ENCODE measurements around the gene MICU2. TPM values are rescaled to one million over a fixed set of nuclear protein-coding genes. Genes with fewer than 3 reads are reported as not detected.

MICU2 gene
- total RNA-seq, 3 donors from 2014 or later = 34.4 to 47.5 (median 47.2) TPM

- Histone ChIP-seq H3K36me3 (ENCODE audit: low read depth) (no peaks in the 10 kb centered on the region), H3K9me3 (peaks cover 3% of the 10 kb centered on the region), H3K4me3 (no peak overlapping the region), H3K4me1 (ENCODE audit: low read depth) (peaks cover 5% of the 10 kb centered on the region)
- no peak for DNase-seq
- no peak for ATAC-seq
- TF ChIP-seq CTCF (IDR thresholded peaks at IDR 0.05) = no peak
- intact Hi-C loops (cut with DNase I, micrococcal nuclease) = loop anchor here (10.0 kb wide), 2 partner anchors 180 to 360 kb away; no protein-coding TSS in a partner anchor
Measured at GRCh38 chr13:21475115-21475514, 128.9 kb downstream of the MICU2 start.

- intact Hi-C loops (cut with DNase I, micrococcal nuclease) = loop anchor here (10.0 kb wide), 2 partner anchors 176 to 356 kb away; no protein-coding TSS in a partner anchor
- TF ChIP-seq CTCF (IDR thresholded peaks at IDR 0.05) = no peak
- H3K4me3 ChIP-seq = no peak overlapping the region
Measured at GRCh38 chr13:21470785-21471184, 133.2 kb downstream of the MICU2 start.

GRCh38 chr13:21466527-21466926, 137.4 kb downstream of the MICU2 start:
- Histone ChIP-seq H3K9me3 (peaks cover 3% of the 10 kb centered on the region), H3K4me1 (ENCODE audit: low read depth) (no peaks in the 10 kb centered on the region), H3K36me3 (ENCODE audit: low read depth) (no peaks in the 10 kb centered on the region), H3K4me3 (no peak overlapping the region)
- no peak for DNase-seq
- TF ChIP-seq CTCF (IDR thresholded peaks at IDR 0.05) = no peak
- intact Hi-C loops (cut with DNase I, micrococcal nuclease) = no loop called here
- ATAC-seq = peak; percentile 14

More at GRCh38 chr13:21470785-21471184, 133.2 kb downstream of the MICU2 start:
- H3K36me3 ChIP-seq (ENCODE audit: low read depth) = no peaks in the 10 kb centered on the region
- peaks cover 3% of the 10 kb centered on the region for H3K9me3 ChIP-seq
- no peak for DNase-seq
- no peak for ATAC-seq
- no peaks in the 10 kb centered on the region for H3K4me1 ChIP-seq (ENCODE audit: low read depth)

GRCh38 chr13:21465710-21466160, 138.2 kb downstream of the MICU2 start:
- Histone ChIP-seq H3K36me3 (ENCODE audit: low read depth) (no peaks in the 10 kb centered on the region), H3K4me1 (ENCODE audit: low read depth) (no peaks in the 10 kb centered on the region), H3K9me3 (peaks cover 2% of the 10 kb centered on the region), H3K4me3 (no peak overlapping the region)
- no peak for TF ChIP-seq CTCF (IDR thresholded peaks at IDR 0.05)
- intact Hi-C loops (cut with DNase I, micrococcal nuclease) = no loop called here
- peak; percentile 90 for ATAC-seq
- DNase-seq = peak in 1 of 3 donors; percentile 22

GRCh38 chr13:21463424-21463823, 140.5 kb downstream of the MICU2 start:
- intact Hi-C loops (cut with DNase I, micrococcal nuclease) = no loop called here
- TF ChIP-seq CTCF (IDR thresholded peaks at IDR 0.05) = no peak
- no peaks in the 10 kb centered on the region for H3K4me1 ChIP-seq (ENCODE audit: low read depth)
- DNase-seq = no peak
- H3K4me3 ChIP-seq = no peak overlapping the region
- no peak for ATAC-seq
- H3K9me3 ChIP-seq = no peaks in the 10 kb centered on the region
- no peaks in the 10 kb centered on the region for H3K36me3 ChIP-seq (ENCODE audit: low read depth)

- ATAC-seq (no peak), DNase-seq (no peak)
- TF ChIP-seq CTCF (IDR thresholded peaks at IDR 0.05) = no peak
- no peaks in the 10 kb centered on the region for H3K9me3 ChIP-seq
- no peaks in the 10 kb centered on the region for H3K36me3 ChIP-seq (ENCODE audit: low read depth)
- H3K4me3 ChIP-seq = no peak overlapping the region
- peaks cover 7% of the 10 kb centered on the region for H3K4me1 ChIP-seq (ENCODE audit: low read depth)
- intact Hi-C loops (cut with DNase I, micrococcal nuclease) = no loop called here
Measured at GRCh38 chr13:21461131-21461530, 142.8 kb downstream of the MICU2 start.

Data from mucosa of descending colon (tissue), 3 donors.